AG04449 (cell line): Measurements from ENCODE around the gene GRM7.

Source experiments
- CTCF ChIA-PET: fragments of 350-600 bp; formaldehyde crosslinking; extraction: SDS; loops from one replicate; lab custom pipeline; 2021; ENCODE audit warnings: antibody characterized with exemption; lab: Yijun Ruan, JAX
- POLR2A ChIA-PET: fragments of 400-600, 350-600 bp; formaldehyde crosslinking; extraction: SDS; loops from one replicate; lab custom pipeline; 2020; ENCODE audit warnings: antibody characterized with exemption, inconsistent platforms; lab: Yijun Ruan, JAX
- DNase-seq: peaks from one replicate; pipeline ENCODE4 v3.0.0-alpha.2; 2010; ENCODE audit warnings: low read depth, low spot score
- H3K4me3 ChIP-seq: 2 replicates; pipeline ENCODE4 v1.5.1; 2011; ENCODE audit warnings: low read depth, mild to moderate bottlenecking, control low read depth, low read length
- CTCF ChIP-seq: IDR thresholded peaks from one replicate; pipeline ENCODE4 v1.5.1; 2011; ENCODE audit warnings: mild to moderate bottlenecking, moderate library complexity, low read length, control low read depth, inconsistent platforms; ENCODE audit not compliant: insufficient read depth; ENCODE audit errors: missing control alignments

GRM7 gene

GRCh38 chr3:7787871-7788828, 927.2 kb downstream of the GRM7 start:
- no peak overlapping the region for H3K4me3 ChIP-seq
- TF ChIP-seq CTCF: no peak
- POLR2A ChIA-PET: no interaction called here
- DNase-seq: no peak
- CTCF ChIA-PET: no interaction called here

GRCh38 chr3:7788881-7789280, 928.0 kb downstream of the GRM7 start:
- H3K4me3 ChIP-seq: no peak overlapping the region
- ChIA-PET POLR2A (no interaction called here), CTCF (no interaction called here)
- no peak for DNase-seq
- no peak for TF ChIP-seq CTCF

- no peak overlapping the region for H3K4me3 ChIP-seq
- CTCF ChIA-PET: no interaction called here
- TF ChIP-seq CTCF: no peak
- DNase-seq: no peak
- POLR2A ChIA-PET: no interaction called here
Observed at GRCh38 chr3:7789324-7789723, 928.4 kb downstream of the GRM7 start.

GRCh38 chr3:7790141-7790540, 929.2 kb downstream of the GRM7 start:
- CTCF ChIA-PET: no interaction called here
- POLR2A ChIA-PET: no interaction called here
- H3K4me3 ChIP-seq: no peak overlapping the region
- no peak for DNase-seq
- TF ChIP-seq CTCF: no peak
